HG03378 (cell line): Measurements from ENCODE around the gene CLCN2.

Source experiments
- ATAC-seq: cut with Tn5 transposase; IDR thresholded peaks from one replicate; pipeline ENCODE4 v1.9.1; 2021; ENCODE audit warnings: mild to moderate bottlenecking, moderate library complexity; ENCODE audit not compliant: unreplicated experiment

The CLCN2 gene

GRCh38 chr3:184381261-184382224 lies 20.1 kb upstream of the CLCN2 start:
- no peak for ATAC-seq

- no peak for ATAC-seq
Measured at GRCh38 chr3:184380627-184381260, 19.3 kb upstream of the CLCN2 start.

- no peak for ATAC-seq
Measured at GRCh38 chr3:184380185-184380626, 18.8 kb upstream of the CLCN2 start.

- no peak for ATAC-seq
Measured at GRCh38 chr3:184379358-184380184, 18.2 kb upstream of the CLCN2 start, which contains the start of gene CHRD. TSS of gene CHRD (plus strand) at chr3:184380054. CDS start at chr3:184380319, 265 bp downstream.

- no peak for ATAC-seq
Measured at GRCh38 chr3:184378651-184379357, 17.4 kb upstream of the CLCN2 start.

- ATAC-seq: no peak
Measured at GRCh38 chr3:184377882-184378445, 16.6 kb upstream of the CLCN2 start, which contains the start of gene THPO. TSS of gene THPO (minus strand) at chr3:184378207. CDS start at chr3:184376259, 1,948 bp downstream.

GRCh38 chr3:184377374-184377773 lies 16.0 kb upstream of the CLCN2 start:
- ATAC-seq: no peak

GRCh38 chr3:184375747-184376461 lies 14.5 kb upstream of the CLCN2 start:
- no peak for ATAC-seq

- no peak for ATAC-seq
Measured at GRCh38 chr3:184373422-184373821, 12.0 kb upstream of the CLCN2 start.

- ATAC-seq: no peak
Measured at GRCh38 chr3:184372911-184373310, 11.5 kb upstream of the CLCN2 start.

GRCh38 chr3:184372296-184372821 lies 11.0 kb upstream of the CLCN2 start:
- no peak for ATAC-seq

- ATAC-seq: peak; percentile 53
Measured at GRCh38 chr3:184371570-184372018, 10.2 kb upstream of the CLCN2 start.

- no peak for ATAC-seq
Measured at GRCh38 chr3:184368586-184369183, 7.3 kb upstream of the CLCN2 start.

GRCh38 chr3:184368116-184368515 lies 6.7 kb upstream of the CLCN2 start:
- ATAC-seq: no peak

GRCh38 chr3:184366619-184367289 lies 5.3 kb upstream of the CLCN2 start:
- no peak for ATAC-seq

- ATAC-seq: peak; percentile 92
Measured at GRCh38 chr3:184362668-184363546, 1.5 kb upstream of the CLCN2 start.
